CD4-positive, alpha-beta T cell (primary cell): ENCODE measurements around the gene DNER. TPM values are rescaled to one million over a fixed set of nuclear protein-coding genes. Genes with fewer than 3 reads are reported as not detected.

Experiments
- ATAC-seq: fragments of 200-7000 bp; cut with Tn5 transposase; one replicate; pipeline ENCODE4 v1.10.0; 2022; ENCODE audit warnings: mild to moderate bottlenecking; ENCODE audit not compliant: poor library complexity
- CTCF ChIA-PET: fragments of 350-600 bp; sonication (Branson Sonifier 250); formaldehyde crosslinking; loops from one replicate; lab custom pipeline; 2021; ENCODE audit warnings: antibody characterized with exemption, inconsistent platforms; lab: Charles Lee
- POLR2A ChIA-PET: fragments of 350-600 bp; sonication (Branson Sonifier 250); formaldehyde crosslinking; loops from one replicate; lab custom pipeline; 2021; ENCODE audit warnings: antibody characterized with exemption, inconsistent platforms; lab: Charles Lee
- DNase-seq, 14 experiments: peaks; one replicate each; pipeline ENCODE4 v3.0.0-alpha.2; 2013 to 2020; ENCODE audit warnings: mixed read lengths in 2 of 14
- H3K27ac ChIP-seq, 2 donors: one replicate each; pipeline versions ENCODE4 v1.5.1 to v1.7.0; 2013; ENCODE audit warnings: low read length in 2 of 2, low read depth in 1 of 2, mild to moderate bottlenecking in 1 of 2
- H3K27me3 ChIP-seq, 2 experiments: 1 replicate in 1 of 2; 2 replicates in 1 of 2; pipeline versions ENCODE4 v1.6.1 to v1.7.0; 2013; ENCODE audit warnings: low read length in 2 of 2, control low read depth in 1 of 2, mild to moderate bottlenecking in 1 of 2, moderate library complexity in 1 of 2; ENCODE audit not compliant: insufficient read depth in 2 of 2, control insufficient read depth in 1 of 2
- H3K36me3 ChIP-seq: one replicate; pipeline ENCODE4 v1.6.1; 2013; ENCODE audit warnings: low read length, control low read depth; ENCODE audit not compliant: insufficient read depth
- H3K4me1 ChIP-seq: one replicate; pipeline ENCODE4 v1.6.1; 2013; ENCODE audit warnings: low read length, control low read depth; ENCODE audit not compliant: insufficient read depth
- H3K4me3 ChIP-seq: one replicate; pipeline ENCODE4 v1.5.1; 2013; ENCODE audit warnings: mild to moderate bottlenecking, low read length, moderate library complexity
- H3K9me3 ChIP-seq, 2 experiments: 1 replicate in 1 of 2; 2 replicates in 1 of 2; pipeline versions ENCODE4 v1.6.1 to v1.7.0; 2013; ENCODE audit warnings: low read length in 2 of 2, mild to moderate bottlenecking in 2 of 2, control low read depth in 1 of 2, moderate library complexity in 1 of 2; ENCODE audit not compliant: control insufficient read depth in 1 of 2, insufficient read depth in 1 of 2
- H3K27ac Mint-ChIP-seq: one replicate; pipeline ENCODE4 v1.8.0; 2020; ENCODE audit warnings: mixed read lengths
- H3K27me3 Mint-ChIP-seq: one replicate; pipeline ENCODE4 v1.8.0; 2021; ENCODE audit warnings: mixed read lengths
- H3K36me3 Mint-ChIP-seq: one replicate; pipeline ENCODE4 v1.8.0; 2021; ENCODE audit warnings: low read depth, mixed read lengths
- H3K4me1 Mint-ChIP-seq: one replicate; pipeline ENCODE4 v1.8.0; 2021; ENCODE audit warnings: low read depth, mixed read lengths
- H3K4me3 Mint-ChIP-seq: one replicate; pipeline ENCODE4 v1.8.0; 2020; ENCODE audit warnings: mild to moderate bottlenecking, mixed read lengths
- H3K9me3 Mint-ChIP-seq: one replicate; pipeline ENCODE4 v1.8.0; 2020; ENCODE audit warnings: mixed read lengths
- CTCF ChIP-seq: fragments of 200-600 bp; IDR thresholded peaks from one replicate; pipeline ENCODE4 v1.8.0; 2022; ENCODE audit warnings: antibody characterized with exemption, mild to moderate bottlenecking
- intact Hi-C, 2 experiments: fragments of 100-400 bp; cut with DNase I in 1 of 2; cut with micrococcal nuclease in 1 of 2; formaldehyde crosslinking; loops; one replicate each; pipeline versions ENCODE4 v1.15.1 to v1.9.0; 2023 to 2025; cut with DNase I, micrococcal nuclease
- total RNA-seq, 174 experiments: library from RNA in 2 of 174; stranded (reverse) in 2 of 174; gene quantifications; one replicate each; pipeline ENCODE4 v1.2.3 and lab custom pipeline; 2021 to 2026

Gene DNER
- total RNA-seq, 2 experiments from 2014 or later = not detected

DNA sequence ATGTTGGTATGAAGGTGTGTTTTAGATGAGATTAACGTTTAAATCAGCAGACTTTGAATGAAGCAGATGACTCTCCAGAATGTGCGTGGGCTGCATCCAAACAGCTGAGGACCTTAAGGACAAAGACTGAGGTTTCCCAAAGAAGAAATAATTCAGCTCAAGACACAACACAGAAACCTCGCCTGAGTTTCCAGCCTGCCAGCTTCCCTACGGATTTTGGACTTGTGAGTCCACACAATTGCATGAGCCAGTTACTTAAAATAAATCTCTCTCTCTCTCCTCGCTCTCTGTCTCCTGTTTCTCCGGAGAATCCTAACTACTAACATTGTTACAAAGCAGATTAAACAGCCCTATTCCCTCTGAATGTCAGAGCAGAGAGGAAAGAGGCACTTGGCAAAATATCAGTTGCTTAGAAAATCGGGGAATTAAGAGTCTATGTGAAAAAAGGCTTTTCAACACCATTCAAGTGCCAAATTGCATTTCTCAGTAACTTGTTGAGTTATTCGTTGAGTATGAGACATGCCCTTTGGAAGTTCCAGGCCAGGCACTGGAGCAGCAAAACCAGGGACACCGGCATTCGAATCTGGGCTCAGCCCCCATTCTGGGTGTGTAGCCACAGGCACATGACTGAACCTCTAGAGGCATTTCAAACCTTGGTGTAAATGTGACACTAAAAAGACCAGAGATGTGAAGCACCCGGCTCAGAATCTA, 268.7 kb downstream of the DNER start:
- Histone ChIP-seq H3K27ac (no peak overlapping the region), H3K4me3 (no peak overlapping the region), H3K9me3 (no peaks in the 10 kb centered on the region), H3K4me1 (no peaks in the 10 kb centered on the region), H3K27me3 (no peaks in the 10 kb centered on the region), H3K36me3 (no peaks in the 10 kb centered on the region)
- intact Hi-C loops = no loop called here
- Mint-ChIP-seq H3K4me1 (no peaks in the 10 kb centered on the region), H3K9me3 (no peaks in the 10 kb centered on the region), H3K27ac (no peak overlapping the region), H3K36me3 (no peaks in the 10 kb centered on the region), H3K27me3 (peaks cover 7% of the 10 kb centered on the region), H3K4me3 (no peak overlapping the region)
- POLR2A ChIA-PET = interaction anchor here (0.6 kb wide), 1 partner anchor 1893 kb away, joined by 3 read pairs; no protein-coding TSS in a partner anchor
- TF ChIP-seq CTCF = no peak
- CTCF ChIA-PET = no interaction called here
- ATAC-seq (no peak), DNase-seq (no peak)

- intact Hi-C loops = no loop called here
These were observed 269.3 kb downstream of the DNER start for GRCh38 chr2:229445019-229445418.

DNA sequence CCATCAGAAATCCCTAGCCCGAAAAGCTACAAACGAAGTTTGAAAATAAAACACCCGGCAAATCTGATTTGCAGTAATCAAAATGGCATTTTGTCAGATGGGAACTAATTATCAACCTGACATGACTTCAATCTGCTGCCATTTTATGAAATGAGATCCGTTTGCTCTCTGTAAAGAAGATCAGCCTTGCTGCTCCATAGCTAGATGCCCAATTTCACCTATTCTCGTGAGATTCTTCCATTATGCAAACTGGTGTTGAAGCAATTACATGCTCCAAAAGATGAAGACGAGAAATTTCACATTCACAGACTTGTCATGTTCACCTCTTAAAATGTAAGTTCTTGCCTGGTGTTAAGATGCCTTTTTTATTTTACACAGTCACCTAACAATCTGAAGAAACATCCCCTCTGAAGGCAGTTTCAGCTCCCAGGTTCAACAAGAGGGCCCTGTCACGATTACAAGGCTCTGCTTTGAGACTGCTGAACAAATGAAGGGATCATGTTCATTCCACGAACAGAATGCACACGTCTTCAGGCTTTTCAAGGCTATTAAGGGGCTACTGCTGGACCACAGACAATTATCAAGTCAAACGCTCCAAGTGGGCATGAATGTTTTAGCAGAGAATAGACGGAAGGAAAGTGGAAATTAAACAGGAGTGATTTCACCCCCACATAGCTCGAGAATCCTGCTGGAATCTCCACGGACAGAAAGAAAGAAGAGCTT, 270.6 kb downstream of the DNER start:
- ATAC-seq = no peak
- no peaks in the 10 kb centered on the region for H3K9me3 ChIP-seq
- H3K4me3 ChIP-seq = no peak overlapping the region
- H3K27ac Mint-ChIP-seq = no peak overlapping the region
- no peaks in the 10 kb centered on the region for H3K36me3 ChIP-seq
- no peak for DNase-seq
- no peaks in the 10 kb centered on the region for H3K4me1 Mint-ChIP-seq
- no peaks in the 10 kb centered on the region for H3K9me3 Mint-ChIP-seq
- no peak overlapping the region for H3K27ac ChIP-seq
- CTCF ChIA-PET = no interaction called here
- no peak for TF ChIP-seq CTCF
- H3K36me3 Mint-ChIP-seq = no peaks in the 10 kb centered on the region
- no peaks in the 10 kb centered on the region for H3K4me1 ChIP-seq
- POLR2A ChIA-PET = no interaction called here
- H3K4me3 Mint-ChIP-seq = no peak overlapping the region
- H3K27me3 ChIP-seq = no peaks in the 10 kb centered on the region
- intact Hi-C loops = no loop called here
- H3K27me3 Mint-ChIP-seq = peaks cover 12% of the 10 kb centered on the region

More at GRCh38 chr2:229445019-229445418, 269.3 kb downstream of the DNER start:
- DNase-seq (peak in 2 of 14 experiments; percentile 36 to 51), ATAC-seq (no peak)
- Mint-ChIP-seq H3K9me3 (no peaks in the 10 kb centered on the region), H3K4me1 (no peaks in the 10 kb centered on the region), H3K27ac (no peak overlapping the region), H3K27me3 (peaks cover 12% of the 10 kb centered on the region), H3K4me3 (no peak overlapping the region), H3K36me3 (no peaks in the 10 kb centered on the region)
- Histone ChIP-seq H3K4me1 (no peaks in the 10 kb centered on the region), H3K27me3 (no peaks in the 10 kb centered on the region), H3K36me3 (no peaks in the 10 kb centered on the region), H3K9me3 (no peaks in the 10 kb centered on the region), H3K27ac (no peak overlapping the region), H3K4me3 (no peak overlapping the region)
- CTCF ChIA-PET = no interaction called here
- no peak for TF ChIP-seq CTCF
- POLR2A ChIA-PET = no interaction called here
